Muscle of leg (tissue), 11 donors: ENCODE measurements around the gene PNPLA8. TPM values are rescaled to one million over a fixed set of nuclear protein-coding genes. Genes with fewer than 3 reads are reported as not detected.

Source experiments
- DNase-seq: peaks from one replicate; pipeline ENCODE4 v3.0.0; 2013
- H3K27ac ChIP-seq: one replicate; pipeline ENCODE4 v1.5.1; 2013; ENCODE audit warnings: mild to moderate bottlenecking, low read length, control low read depth
- H3K27me3 ChIP-seq: one replicate; pipeline ENCODE4 v1.6.1; 2013; ENCODE audit warnings: low read length; ENCODE audit not compliant: control insufficient read depth, insufficient read depth
- H3K36me3 ChIP-seq: one replicate; pipeline ENCODE4 v1.6.1; 2013; ENCODE audit warnings: low read length; ENCODE audit not compliant: control insufficient read depth, insufficient read depth
- H3K4me1 ChIP-seq: one replicate; pipeline ENCODE4 v1.6.1; 2013; ENCODE audit warnings: low read length; ENCODE audit not compliant: control insufficient read depth, insufficient read depth
- H3K4me3 ChIP-seq: one replicate; pipeline ENCODE4 v1.5.1; 2013; ENCODE audit warnings: low read length, control low read depth
- H3K9me3 ChIP-seq: replicated peaks from 2 replicates; pipeline ENCODE4 v1.6.1; 2013; ENCODE audit warnings: low read depth, low read length; ENCODE audit not compliant: control insufficient read depth
- WGBS: methylation state at CpG from one replicate; pipeline ENCODE4 v1.1.5; 2013; ENCODE audit warnings: missing lambda C conversion rate; ENCODE audit not compliant: insufficient coverage; 5-methylcytosine and 5-hydroxymethylcytosine counted together
- polyA plus RNA-seq, 8 donors: library from polyadenylated mRNA; unstranded; fragments of 120-200 nt; gene quantifications; one replicate each; pipeline versions ENCODE4 v1.2.1 to v1.2.3, GENCODE V29; 2013; ENCODE audit warnings: inconsistent platforms in 1 of 8, low replicate concordance in 1 of 8; ENCODE audit not compliant: insufficient read length in 8 of 8, insufficient read depth in 1 of 8
- total RNA-seq: library from RNA; stranded (reverse); fragments of 120-200 nt; gene quantifications from one replicate; pipeline ENCODE4 v1.2.4, GENCODE V29; 2013

Gene PNPLA8
- total and polyA plus RNA-seq, 9 donors: 17.3 to 27.0 (median 22.6) TPM

DNA sequence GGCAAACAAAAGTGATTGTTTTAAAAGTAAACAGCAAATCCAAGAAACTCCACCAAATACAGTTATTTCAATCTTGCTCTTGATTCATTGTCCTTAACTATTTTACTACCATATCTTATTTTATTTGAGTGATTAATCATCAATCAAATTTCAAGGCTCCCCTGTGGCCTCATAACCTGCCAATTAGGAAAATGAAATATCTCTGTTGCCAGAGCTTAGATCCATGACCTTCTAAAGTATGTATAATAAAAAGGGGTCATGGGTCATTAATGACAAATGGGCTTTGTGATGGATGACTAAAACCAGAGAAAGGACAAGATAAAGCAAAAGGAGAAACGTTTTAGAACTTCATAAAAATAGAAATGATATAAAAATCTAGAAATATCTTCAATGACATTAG lies 98.2 kb downstream of the PNPLA8 start:
- DNase-seq: no peak
- H3K27ac ChIP-seq: no peak overlapping the region
- no peaks in the 10 kb centered on the region for H3K4me1 ChIP-seq
- H3K9me3 ChIP-seq: no peaks in the 10 kb centered on the region
- WGBS: no CpG with 5 or more reads among the region's 1 CpG
- H3K4me3 ChIP-seq: no peak overlapping the region
- no peaks in the 10 kb centered on the region for H3K36me3 ChIP-seq
- H3K27me3 ChIP-seq: no peaks in the 10 kb centered on the region

DNA sequence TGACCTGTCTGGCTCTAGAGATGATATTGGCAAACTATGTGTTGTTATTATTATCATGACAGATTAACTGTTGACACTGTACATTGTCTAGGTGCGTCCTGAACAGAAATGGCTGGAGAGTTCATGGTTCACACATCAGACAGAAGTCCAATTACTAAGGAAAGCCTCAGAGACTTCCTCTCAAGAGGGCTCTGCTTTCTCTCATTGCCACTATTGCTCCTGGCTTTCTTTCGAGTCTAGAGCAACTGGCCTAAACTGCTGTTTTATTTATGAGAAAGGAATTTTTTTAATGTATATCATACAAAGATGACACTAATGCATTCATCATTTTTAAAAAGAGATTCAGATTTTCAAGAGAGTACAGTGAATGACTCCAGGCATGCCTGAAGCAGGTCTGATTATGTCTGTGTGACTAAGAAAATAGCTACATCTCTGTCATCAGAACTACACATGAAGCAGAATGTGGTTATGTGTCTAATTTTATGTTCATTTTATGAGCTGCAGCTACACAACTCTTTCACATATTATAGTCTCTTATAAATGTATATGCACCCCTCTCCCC lies 100.1 kb downstream of the PNPLA8 start:
- H3K27me3 ChIP-seq: no peaks in the 10 kb centered on the region
- no peak overlapping the region for H3K4me3 ChIP-seq
- no peaks in the 10 kb centered on the region for H3K9me3 ChIP-seq
- no peaks in the 10 kb centered on the region for H3K4me1 ChIP-seq
- H3K36me3 ChIP-seq: no peaks in the 10 kb centered on the region
- no peak for DNase-seq
- no peak overlapping the region for H3K27ac ChIP-seq
- WGBS: no CpG with 5 or more reads among the region's 2 CpGs

DNA sequence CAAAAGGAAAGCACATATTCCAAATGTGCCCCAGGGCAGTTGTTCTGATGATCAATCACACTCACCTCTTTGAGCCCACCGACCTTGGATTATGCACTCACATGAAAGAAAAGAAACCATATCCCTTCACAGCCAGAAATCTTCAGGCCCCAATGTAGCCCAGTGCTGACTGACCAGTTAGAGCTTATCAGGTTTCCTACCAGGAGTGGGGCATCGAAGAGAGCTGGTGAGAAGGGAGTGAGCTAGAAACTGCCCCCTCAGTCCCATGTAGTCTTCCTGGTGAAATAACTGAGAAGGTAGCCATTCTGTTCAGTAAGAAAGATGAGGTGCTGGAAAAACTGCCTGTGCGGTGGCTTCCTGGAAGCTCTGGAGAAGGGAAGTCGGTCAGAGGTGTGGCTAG lies 101.9 kb downstream of the PNPLA8 start:
- no peak overlapping the region for H3K27ac ChIP-seq
- H3K4me3 ChIP-seq: no peak overlapping the region
- DNase-seq: no peak
- 88% methylated on average over 1 of the region's 4 CpGs for WGBS
- H3K27me3 ChIP-seq: no peaks in the 10 kb centered on the region
- no peaks in the 10 kb centered on the region for H3K9me3 ChIP-seq
- H3K36me3 ChIP-seq: no peaks in the 10 kb centered on the region
- no peaks in the 10 kb centered on the region for H3K4me1 ChIP-seq

DNA sequence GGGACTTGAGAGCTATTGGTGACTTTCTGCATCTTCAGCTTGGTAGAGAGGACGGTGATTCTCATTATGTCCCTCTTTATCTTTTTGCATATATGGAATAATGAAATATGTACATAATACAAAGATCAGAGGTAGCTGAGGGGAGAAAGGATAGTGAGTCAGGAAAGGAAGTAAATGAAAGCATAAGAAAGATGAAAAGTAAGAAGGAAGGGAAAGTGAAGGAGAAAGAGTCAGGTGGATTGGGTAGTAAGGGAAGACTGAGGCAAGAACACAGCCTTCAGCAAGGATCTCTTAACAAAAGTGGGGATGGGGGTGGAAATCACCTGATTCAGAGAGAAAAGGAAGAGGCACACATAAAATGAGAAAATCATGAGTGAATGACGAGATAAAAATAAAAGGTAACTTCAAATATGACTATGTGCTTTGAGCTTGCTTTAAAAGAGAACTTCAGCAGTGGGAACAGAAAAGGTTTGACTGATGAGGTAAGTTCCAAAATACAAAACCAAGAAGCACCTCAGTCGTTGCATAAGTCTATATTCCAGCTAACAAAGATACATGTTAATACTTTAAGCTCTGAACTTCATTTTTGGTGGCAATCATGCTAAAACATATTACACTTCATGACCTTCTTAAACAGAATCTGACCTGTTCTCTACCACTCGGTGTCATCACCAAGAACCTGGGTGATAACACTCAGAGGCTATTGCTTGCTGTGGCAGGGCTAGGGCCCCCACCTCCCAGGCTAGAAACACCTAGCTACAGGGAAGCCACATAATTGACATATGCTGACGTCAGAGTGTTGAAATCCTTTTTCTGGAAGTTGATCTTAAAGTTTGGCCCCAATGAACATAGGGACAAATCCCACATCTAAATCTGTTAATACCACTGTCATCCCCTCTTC lies 102.6 kb downstream of the PNPLA8 start:
- no peak overlapping the region for H3K27ac ChIP-seq
- H3K4me3 ChIP-seq: no peak overlapping the region
- WGBS: 57% methylated on average over 1 of the region's 5 CpGs
- no peak for DNase-seq
- no peaks in the 10 kb centered on the region for H3K27me3 ChIP-seq
- no peaks in the 10 kb centered on the region for H3K9me3 ChIP-seq
- no peaks in the 10 kb centered on the region for H3K36me3 ChIP-seq
- H3K4me1 ChIP-seq: no peaks in the 10 kb centered on the region

DNA sequence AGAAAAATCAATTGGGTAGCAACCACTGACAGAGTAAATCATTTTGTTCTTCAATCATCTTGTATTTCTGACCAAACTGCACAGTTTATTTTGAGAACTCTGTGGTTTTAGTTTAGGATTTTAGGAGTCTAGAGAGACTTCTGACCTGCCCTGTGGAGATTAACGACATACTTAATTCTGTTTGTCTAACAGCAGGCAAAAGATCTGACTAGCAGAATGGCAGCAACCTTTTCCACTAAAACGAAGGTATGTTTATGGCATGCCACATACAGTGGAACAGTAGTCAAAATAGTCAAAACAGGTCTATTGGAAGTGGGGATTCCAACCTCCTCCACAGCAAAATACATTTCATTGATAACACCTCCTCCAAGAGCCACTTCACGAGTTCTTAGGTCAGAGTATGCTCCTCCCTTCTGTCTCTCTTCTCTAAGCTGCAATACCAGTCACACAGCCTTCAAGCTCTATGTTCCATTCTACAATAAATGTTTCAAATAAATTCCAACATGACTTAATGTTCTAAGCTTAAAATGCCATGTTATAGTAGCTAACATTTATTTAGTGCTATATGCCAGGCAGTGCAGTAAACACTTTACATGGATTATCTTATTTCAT lies 104.1 kb downstream of the PNPLA8 start:
- no peaks in the 10 kb centered on the region for H3K9me3 ChIP-seq
- no peaks in the 10 kb centered on the region for H3K27me3 ChIP-seq
- no peak overlapping the region for H3K4me3 ChIP-seq
- H3K4me1 ChIP-seq: no peaks in the 10 kb centered on the region
- no peak overlapping the region for H3K27ac ChIP-seq
- DNase-seq: no peak
- WGBS: 0% methylated on average over 1 of the region's 3 CpGs
- H3K36me3 ChIP-seq: no peaks in the 10 kb centered on the region

Other genes starting within 250 kb of the PNPLA8 start
- gene NRCAM, start 69.7 kb downstream of the PNPLA8 start, total RNA-seq: 17.5 TPM
- gene NRCAM, start 69.7 kb downstream of the PNPLA8 start, polyA plus RNA-seq: 10 to 100 TPM; 18.0 to 35.6 (median 24.3) TPM
- gene THAP5, start 43.6 kb upstream of the PNPLA8 start, total RNA-seq: 22.8 TPM
- gene THAP5, start 43.6 kb upstream of the PNPLA8 start, polyA plus RNA-seq: 10 to 100 TPM; 14.6 to 22.4 (median 19.5) TPM
- 12.5 TPM for gene DNAJB9, start 43.7 kb upstream of the PNPLA8 start, total RNA-seq
- 10 to 100 TPM; 14.7 to 22.6 (median 16.4) TPM for gene DNAJB9, start 43.7 kb upstream of the PNPLA8 start, polyA plus RNA-seq